H1 (cell line): ENCODE results near the gene NLRC5. TPM values are rescaled to one million over a fixed set of nuclear protein-coding genes. Genes with fewer than 3 reads are reported as not detected.

Source experiments
- CTBP2 ChIP-seq: IDR thresholded peaks from 2 replicates; pipeline ENCODE4 v1.7.0; 2011; ENCODE audit warnings: borderline replicate concordance, mild to moderate bottlenecking, moderate library complexity, mixed read lengths, low read length; ENCODE audit not compliant: insufficient read depth, insufficient read length
- FOSL1 ChIP-seq: IDR thresholded peaks from 2 replicates; pipeline ENCODE4 v1.6.1; 2011; ENCODE audit warnings: mild to moderate bottlenecking, low read depth, low read length, moderate library complexity; ENCODE audit not compliant: insufficient read depth
- KDM1A ChIP-seq: fragments of 200-600, 300-600 bp; sonication (generic); IDR thresholded peaks from 2 replicates; pipeline ENCODE4 v1.7.1; 2016; ENCODE audit warnings: mild to moderate bottlenecking, low read length, borderline replicate concordance
- MAFK ChIP-seq: IDR thresholded peaks from 2 replicates; pipeline ENCODE4 v1.6.1; 2012; ENCODE audit warnings: low read depth, mild to moderate bottlenecking, improper control_type of control experiment, low read length
- SRF ChIP-seq: IDR thresholded peaks from 2 replicates; pipeline ENCODE4 v1.6.1; 2011; ENCODE audit warnings: mild to moderate bottlenecking, low read depth, low read length, moderate library complexity
- polyA plus RNA-seq, 7 experiments: library from polyadenylated mRNA; depleted of rRNA in 3 of 7; stranded (reverse) in 5 of 7; unstranded in 2 of 7; fragments of >200 nt in 5 of 7; fragments of 200-250 nt in 2 of 7; gene quantifications; 1 replicate in 5 of 7; 2 replicates in 1 of 7; 4 replicates in 1 of 7; pipeline versions ENCODE4 v1.2.1 to v1.2.3, GENCODE V29; 2011 to 2013; ENCODE audit warnings: missing spikeins in 2 of 7, mixed read lengths in 2 of 7
- total RNA-seq: library from RNA; stranded (reverse); fragmentation: NEBNext Ultra II Directional; extraction: Animal tissue kit (Norgen Biotek cat#: 25700); gene quantifications from 2 replicates; pipeline ENCODE4 v1.2.1, GENCODE V29; 2021

NLRC5 gene
- total and polyA plus RNA-seq, 2 of the 8 experiments (the other 6 are each of a cell fraction or from before 2014, with no cell fraction given) = 2.2 to 3.2 TPM

- no peak for TF ChIP-seq CTBP2
- no peak for TF ChIP-seq KDM1A
- no peak for TF ChIP-seq SRF
- TF ChIP-seq MAFK = no peak
- TF ChIP-seq FOSL1 = no peak
These were observed 28.0 kb upstream of the NLRC5 start (continued) for GRCh38 chr16:56961386-56961785.
